ENCODE measurements around the gene PTPRD.

The PTPRD gene

GRCh38 chr9:8651070-8651845 is 1961.5 kb downstream of the PTPRD start:
- no peak for TF ChIP-seq CTCF (IDR thresholded peaks at IDR 0.05; ENCODE audit: low read depth, low read length, missing control alignments)

GRCh38 chr9:8649807-8650206 is 1963.0 kb downstream of the PTPRD start:
- no peak overlapping the region for H3K4me3 ChIP-seq (replicated peaks; ENCODE audit: low read depth, low read length)
- no peak for TF ChIP-seq CTCF (IDR thresholded peaks at IDR 0.05; ENCODE audit: low read depth, low read length, missing control alignments)
- DNase-seq (ENCODE audit: extremely low read depth, low read depth), result no peak

More at GRCh38 chr9:8651070-8651845, 1961.5 kb downstream of the PTPRD start:
- DNase-seq (ENCODE audit: extremely low read depth, low read depth), result no peak
- no peak overlapping the region for H3K4me3 ChIP-seq (replicated peaks; ENCODE audit: low read depth, low read length)

- TF ChIP-seq CTCF (IDR thresholded peaks at IDR 0.05; ENCODE audit: low read depth, low read length, missing control alignments), result no peak
- no peak overlapping the region for H3K4me3 ChIP-seq (replicated peaks; ENCODE audit: low read depth, low read length)
- DNase-seq (ENCODE audit: extremely low read depth, low read depth), result no peak
These were observed 1963.6 kb downstream of the PTPRD start for GRCh38 chr9:8649160-8649559.

- no peak for DNase-seq (ENCODE audit: extremely low read depth, low read depth)
- TF ChIP-seq CTCF (IDR thresholded peaks at IDR 0.05; ENCODE audit: low read depth, low read length, missing control alignments), result no peak
- no peak overlapping the region for H3K4me3 ChIP-seq (replicated peaks; ENCODE audit: low read depth, low read length)
These were observed 1964.4 kb downstream of the PTPRD start for GRCh38 chr9:8648271-8648845.

- H3K4me3 ChIP-seq (replicated peaks; ENCODE audit: low read depth, low read length), result no peak overlapping the region
- DNase-seq (ENCODE audit: extremely low read depth, low read depth), result no peak
- TF ChIP-seq CTCF (IDR thresholded peaks at IDR 0.05; ENCODE audit: low read depth, low read length, missing control alignments), result no peak
These were observed 1965.0 kb downstream of the PTPRD start for GRCh38 chr9:8647824-8648223.

GRCh38 chr9:8644571-8644970 is 1968.2 kb downstream of the PTPRD start:
- TF ChIP-seq CTCF (IDR thresholded peaks at IDR 0.05; ENCODE audit: low read depth, low read length, missing control alignments), result no peak
- no peak overlapping the region for H3K4me3 ChIP-seq (replicated peaks; ENCODE audit: low read depth, low read length)
- DNase-seq (ENCODE audit: extremely low read depth, low read depth), result no peak
